Central memory CD4-positive, alpha-beta T cell (primary cell): ENCODE results near the gene CFAP119.
"Not testable (repeated sequence)": the region's sequence is repeated elsewhere in the genome, so short reads cannot be mapped to it uniquely, and the experiment has no call there.

ENCODE experiments used
- DNase-seq: peaks from one replicate; pipeline ENCODE4 v3.0.0; 2022
- total RNA-seq, 3 experiments: gene quantifications; one replicate each; lab custom pipeline; 2026; lab: John Stamatoyannopoulos, UW

Gene CFAP119
- 0.71 to 2.1 (median 1.2) reads per million in 3 experiments for total RNA-seq

DNA sequence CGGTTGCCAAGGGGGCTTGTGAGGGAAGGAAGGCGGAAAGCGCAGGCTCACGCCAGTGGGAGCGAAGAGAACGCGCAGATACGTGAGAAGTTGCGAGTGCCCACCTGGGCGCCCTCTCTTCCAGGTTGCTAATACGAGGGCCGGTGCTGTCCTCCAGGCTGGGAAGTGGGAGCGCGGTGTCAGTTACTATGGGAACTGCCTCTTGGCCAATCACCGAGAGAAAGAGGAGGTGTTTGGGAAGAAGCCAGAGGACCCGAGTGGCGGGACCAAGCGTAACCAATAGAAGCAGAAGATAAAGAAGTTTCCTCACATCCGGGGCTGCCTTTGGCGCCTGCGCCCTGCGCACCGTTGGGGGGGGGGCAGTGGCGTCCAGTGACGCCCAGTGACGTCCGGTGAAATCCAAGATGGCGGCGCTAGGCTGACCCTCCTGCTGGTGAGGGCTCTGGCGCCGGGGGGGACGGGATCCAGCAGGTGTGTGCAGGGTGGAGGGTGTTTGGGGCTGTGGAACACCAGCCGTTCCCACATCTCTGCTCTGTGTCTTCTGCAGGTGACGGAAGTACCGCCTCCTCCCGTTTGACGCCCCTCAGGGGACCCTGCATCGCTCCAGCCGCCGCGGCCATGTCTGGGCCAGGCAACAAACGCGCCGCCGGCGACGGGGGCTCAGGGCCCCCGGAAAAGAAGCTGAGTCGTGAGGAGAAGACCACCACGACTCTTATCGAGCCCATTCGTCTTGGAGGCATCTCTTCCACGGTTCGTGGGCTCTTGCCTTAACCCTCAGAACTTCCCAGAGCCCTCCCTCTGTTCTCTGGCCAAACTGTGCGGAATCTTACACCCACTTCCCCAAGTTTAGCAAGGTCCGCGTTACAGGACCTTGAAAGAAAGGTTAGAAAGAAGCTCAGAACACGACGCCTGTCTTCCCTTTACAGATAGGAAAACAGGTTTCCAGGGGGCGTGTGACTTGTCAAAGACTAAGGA lies at the start of gene CFAP119, which contains the start of gene RNF40:
CFAP119 (minus strand) TSS at position 135 of the 975 bp plus-strand sequence. CDS start 314 bp downstream, outside the sequence.
RNF40 (plus strand) TSS at position 395 of the 975 bp plus-strand sequence; CDS start at position 619, 224 bp downstream.
- peak; percentile 92 for DNase-seq

DNA sequence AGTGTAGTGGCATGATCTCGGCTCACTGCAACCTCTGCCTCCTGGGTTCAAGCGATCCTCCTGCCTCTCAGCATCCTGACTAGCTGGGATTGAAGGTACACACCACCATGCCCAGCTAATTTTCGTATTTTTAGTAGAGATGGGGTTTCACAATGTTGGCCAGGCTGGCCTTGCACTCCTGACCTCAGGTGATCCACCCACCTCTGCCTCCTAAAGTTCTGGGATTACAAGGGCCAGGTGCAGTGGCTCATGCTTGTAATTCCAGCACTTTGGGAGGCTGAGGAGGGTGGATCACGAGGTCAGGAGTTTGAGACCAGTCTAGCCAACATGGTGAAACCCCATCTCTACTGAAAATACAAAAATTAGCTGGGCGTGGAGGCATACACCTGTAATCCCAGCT lies 47.8 kb upstream of the CFAP119 start:
- DNase-seq = not testable (repeated sequence)

DNA sequence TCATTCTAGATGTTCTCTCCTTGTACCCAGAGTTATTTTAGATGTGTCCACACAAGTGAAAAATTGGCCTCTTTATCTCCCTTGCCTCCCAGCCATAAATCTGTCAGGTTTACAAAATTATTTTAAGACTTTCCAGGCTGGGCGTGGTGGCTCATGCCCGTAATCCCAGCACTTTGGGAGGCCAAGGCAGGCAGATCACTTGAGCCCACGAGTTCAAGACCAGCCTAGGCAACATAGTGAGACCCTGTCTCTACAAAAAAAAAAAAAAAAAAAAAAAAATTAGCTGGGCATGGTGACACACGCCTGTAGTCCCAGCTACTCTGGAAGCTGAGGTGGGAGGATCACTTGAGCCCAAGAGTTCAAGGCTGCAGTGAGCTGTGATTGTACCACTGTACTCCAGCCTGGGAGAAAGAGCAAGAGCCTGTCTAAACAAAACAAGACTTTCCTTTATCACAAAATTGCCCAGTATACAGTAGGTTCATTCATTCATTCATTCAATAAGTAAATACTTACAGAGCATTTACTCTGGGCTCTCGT lies 47.1 kb upstream of the CFAP119 start:
- not testable (repeated sequence) for DNase-seq

DNA sequence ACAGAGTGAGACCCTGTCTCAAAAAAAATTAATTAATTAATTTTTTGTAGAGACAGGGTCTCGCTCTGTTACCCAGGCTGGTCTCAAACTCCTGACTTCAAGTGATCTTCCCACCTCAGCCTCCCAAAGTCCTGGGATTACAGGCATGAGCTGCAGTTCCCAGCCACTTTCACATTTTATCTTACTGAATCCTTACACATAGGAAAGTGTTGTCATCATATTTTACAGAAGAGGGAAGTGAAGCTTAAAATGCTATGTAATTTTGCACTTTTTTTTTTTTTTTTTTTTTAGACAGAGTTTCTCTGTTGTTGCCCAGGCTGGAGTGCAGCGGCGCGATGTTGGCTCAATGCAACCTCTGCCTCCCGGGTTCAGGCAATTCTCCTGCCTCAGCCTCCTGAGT lies 46.3 kb upstream of the CFAP119 start:
- no peak for DNase-seq

DNA sequence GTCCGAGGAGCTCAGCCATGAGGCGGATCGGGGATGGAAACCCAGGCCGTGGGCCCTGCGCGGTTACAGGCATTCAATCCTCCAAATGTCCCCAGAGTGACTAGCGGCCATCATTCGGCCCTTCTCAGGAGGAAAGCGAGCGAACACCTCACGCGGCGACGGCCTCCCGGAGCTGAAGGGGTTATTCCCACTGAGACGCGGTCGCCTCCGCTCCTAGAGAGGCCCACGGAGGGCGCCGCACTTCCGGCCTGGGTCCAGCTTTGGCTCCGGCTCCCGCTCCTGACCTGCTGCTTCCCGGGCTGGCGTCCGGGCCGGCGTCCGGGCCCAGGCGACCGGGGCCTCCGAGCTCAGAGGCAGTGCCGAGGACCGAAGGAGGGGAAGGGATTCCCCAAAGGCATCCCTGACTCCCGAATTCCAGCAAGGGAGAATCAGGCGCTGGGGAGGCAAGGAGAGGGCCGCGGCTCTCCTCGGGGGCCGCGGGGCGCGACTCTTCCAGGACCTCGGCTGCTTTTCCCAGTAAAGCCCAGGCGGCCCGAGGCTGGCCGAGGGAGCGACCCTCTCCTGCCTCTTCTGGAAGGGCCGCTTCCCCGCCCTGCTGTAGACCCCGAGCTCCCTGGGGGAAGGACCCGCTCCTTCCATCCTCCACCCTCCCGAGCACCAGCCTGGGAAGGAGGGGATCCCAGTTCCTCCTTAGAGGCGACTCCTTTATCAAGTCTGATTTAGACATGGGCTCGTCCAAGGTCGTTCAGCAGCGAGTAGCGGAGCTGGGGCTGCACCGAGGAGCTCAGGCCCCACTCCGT lies 43.7 kb upstream of the CFAP119 start:
- peak; percentile 38 for DNase-seq

DNA sequence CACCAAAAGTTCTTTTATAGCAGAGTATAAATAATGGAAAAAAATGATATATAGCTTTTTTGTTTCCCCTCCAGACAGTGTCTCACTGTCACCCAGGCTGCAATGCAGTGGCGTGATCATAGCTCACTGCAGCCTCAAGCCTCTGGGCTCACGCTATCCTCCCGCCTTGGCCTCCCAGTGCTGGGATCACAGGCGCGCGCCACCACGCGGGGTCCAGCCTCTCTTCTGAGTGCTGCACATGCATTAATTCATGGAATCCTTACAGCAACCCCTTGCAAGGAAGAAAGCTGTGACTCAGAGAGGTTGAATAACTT lies 43.2 kb upstream of the CFAP119 start:
- no peak for DNase-seq

DNA sequence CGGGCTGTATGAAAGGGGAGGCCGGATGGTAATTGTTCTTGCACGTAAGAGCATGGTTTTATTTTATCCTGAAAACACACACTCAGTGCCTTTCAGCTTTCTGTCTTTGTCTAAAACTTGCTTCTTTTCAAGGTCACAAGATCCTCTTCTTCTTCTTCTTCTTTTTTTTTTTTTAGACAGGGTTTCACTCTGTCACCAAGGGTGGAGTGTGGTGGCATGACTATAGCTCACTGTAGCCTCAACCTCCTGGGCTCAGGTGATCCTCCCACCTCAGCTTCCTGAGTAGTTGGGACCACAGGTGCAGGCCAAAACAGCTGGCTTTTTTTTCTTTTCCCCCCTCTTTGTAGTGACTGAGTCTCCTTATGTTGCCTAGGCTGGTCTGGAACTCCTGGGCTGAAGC lies 41.1 kb upstream of the CFAP119 start:
- no peak for DNase-seq

DNA sequence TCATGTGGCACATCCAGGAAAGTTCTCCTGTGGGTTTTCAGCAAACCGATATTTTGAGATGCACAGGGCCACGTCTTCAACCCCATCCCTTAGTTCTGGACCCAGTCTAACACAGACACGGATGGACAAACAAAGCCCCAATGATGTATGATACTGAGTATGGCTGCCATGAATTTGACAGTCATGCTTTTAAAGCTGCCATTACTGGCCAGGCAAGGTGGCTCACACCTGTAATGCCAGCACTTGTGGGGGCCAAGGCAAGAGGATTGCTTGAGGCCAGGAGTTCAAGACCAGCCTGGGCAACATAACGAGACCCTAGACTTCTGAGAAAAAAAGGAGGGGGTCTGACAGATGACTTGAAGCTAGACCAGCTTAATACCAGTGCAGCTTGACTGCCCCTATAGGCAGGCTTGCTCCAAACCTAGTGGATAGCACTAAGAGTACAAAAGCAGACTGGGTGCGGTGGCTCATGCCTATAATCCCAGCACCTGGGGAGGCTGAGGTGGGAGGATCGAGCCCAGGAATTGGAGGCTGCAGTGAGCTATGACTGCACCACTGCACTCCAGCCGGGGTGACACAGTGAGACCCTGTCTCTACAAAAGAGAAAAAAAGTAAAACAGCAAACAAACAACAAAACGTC lies 35.9 kb upstream of the CFAP119 start:
- no peak for DNase-seq

DNA sequence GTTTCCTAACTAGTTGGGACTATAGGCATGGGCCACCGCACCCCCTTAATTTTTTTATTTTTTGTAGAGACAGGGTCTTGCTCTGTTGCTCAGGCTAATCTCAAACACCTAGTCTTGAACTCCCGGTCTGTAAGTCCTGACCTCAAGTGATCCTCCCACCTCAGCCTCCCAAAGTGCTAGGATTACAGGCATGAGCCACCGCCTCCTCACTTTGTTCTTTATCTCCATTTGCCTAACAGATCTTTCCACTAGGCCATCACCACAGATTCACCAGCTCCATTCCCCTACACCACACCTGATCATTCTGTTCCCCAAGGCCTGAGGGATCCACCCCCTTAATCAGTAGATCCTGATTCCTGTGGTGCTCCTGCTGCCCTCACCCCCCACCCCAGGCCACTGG lies 32.8 kb upstream of the CFAP119 start:
- no peak for DNase-seq

DNA sequence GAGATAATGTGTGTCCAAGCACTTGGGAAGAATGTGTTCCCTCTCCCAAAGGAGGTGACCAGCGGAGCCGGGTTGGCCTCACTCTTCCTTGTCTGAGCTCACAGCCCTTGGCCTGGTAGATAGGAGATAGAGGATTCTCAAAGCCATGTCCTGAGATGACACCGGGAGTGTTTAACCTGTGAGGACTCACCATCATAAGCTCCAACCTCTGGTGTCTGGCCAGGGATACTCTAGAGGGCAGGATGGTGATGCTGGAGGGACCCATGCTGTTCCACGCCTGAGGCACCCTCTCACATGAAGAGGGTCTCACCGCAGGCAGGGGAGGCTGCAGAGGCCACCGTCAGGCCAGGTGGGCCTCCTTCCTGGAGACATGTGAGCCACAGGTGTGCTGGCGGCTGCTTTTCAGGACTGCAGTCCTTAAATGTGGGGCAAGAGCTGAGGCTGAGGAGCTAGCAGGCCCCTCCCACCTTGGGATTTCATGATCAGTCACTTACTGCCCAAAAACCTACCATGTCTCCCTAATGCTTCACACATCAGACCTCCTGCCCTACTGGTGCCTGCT lies 31.7 kb upstream of the CFAP119 start:
- DNase-seq = no peak

DNA sequence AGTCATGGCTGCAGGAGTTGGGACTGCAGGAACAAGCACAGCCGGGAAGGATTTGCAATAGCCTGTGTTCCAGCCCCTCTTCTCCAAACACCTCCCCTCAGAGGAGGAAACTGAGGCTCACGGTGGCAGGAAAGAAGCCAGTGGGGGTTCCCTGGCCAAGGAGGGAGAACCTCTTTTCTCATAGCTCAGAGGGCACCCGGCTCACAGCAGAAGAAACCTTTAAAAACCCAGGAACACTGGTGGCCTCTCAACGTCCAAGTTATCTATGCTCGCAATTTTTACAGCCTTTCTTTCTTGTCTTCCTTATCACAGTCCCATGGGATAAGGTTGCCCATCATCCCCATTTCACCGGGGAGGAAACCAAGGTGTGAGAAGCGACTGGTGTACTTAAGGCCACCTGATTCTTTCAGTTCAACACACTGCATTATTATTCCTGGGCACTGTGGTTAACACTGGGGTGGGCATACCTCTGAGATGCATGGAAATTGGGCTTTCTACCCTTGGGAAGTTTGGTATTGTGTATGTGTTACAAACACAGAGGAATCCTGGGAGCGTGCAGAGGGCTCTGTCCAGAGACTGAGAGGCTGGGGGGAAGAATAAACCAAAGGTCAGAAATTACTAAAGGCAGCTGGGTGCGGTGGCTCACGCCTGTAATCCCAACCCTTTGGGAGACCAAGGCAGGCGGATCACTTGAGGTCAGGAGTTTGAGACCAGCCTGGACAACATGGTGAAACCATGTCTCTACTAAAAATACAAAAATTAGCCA lies 25.9 kb upstream of the CFAP119 start:
- no peak for DNase-seq

DNA sequence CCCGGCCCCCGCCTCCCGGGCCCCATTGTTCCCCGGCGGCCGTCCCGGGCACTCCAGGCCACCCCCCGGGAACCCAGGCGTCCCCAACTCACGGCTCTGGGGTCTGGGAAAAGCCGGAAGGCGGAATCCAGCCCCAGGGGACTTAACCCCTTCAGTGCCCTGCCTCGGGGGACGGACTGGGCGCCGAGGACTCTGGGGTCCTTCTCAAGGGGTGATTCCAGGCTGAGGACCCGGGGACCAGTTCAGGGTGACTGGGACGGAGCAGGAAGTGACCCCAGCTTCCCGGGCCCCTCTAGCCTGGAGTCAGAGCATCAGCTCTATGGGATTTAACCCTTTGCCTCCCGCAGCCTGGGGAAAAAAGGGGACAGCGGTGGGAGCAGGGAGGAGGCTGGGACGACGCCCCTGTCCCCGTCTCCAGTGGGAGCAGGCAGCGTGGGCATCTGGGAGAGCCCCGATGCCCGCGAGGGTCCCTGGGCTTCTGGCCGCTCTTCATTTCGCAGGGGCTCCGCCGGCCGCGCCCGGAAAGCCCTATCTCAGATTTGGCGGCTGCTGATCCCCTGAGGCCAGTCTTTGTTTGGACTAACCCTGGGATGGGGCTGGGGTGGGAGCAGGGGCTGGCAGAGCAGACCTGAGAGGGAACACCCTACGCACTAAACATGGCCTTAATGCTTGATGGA lies 25.2 kb upstream of the CFAP119 start, which contains the start of gene ZNF629:
ZNF629 (minus strand) TSS at position 270 of the 677 bp plus-strand sequence. CDS start 2,723 bp downstream, outside the sequence.
- DNase-seq = no peak

DNA sequence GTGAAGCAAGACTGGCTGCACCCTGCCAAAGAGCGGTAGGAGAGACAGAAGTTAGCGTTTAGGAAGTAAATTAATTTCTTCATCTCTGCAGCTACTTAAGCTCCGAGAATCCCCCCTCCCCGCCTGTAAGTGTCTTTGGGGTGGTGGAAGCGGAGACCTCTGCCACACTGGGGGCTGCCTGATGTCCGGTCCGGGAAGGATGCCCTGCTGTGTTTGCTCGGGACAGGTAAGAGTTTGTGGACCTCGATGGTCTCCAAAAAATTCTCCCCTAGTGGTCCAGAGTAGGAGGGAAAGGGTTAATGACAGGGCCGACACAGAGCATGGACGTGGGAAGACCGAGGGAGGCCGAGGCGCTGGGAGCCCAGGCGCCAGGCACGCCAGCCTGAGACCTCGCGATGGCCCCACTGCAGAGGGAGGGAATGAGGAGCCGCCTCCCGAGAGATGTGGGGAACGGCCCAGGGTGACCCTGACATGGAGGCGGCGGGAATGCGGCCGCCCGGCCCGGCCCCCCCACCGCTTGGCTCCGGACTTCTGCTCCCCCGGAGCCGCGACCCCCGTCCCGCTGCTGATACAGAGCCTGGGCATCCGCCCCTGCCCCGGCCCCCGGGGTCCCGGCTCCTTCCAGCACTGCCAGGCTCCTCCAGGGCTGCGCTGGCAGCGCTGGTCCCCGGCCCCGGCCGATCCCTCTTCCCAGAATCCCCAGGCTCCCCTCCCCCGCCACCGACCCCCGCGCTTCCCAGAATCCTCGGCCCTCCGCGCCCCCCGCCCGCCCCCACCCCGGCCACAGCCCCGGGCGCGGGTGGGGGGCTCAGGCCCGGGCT lies 24.5 kb upstream of the CFAP119 start:
- DNase-seq = no peak

DNA sequence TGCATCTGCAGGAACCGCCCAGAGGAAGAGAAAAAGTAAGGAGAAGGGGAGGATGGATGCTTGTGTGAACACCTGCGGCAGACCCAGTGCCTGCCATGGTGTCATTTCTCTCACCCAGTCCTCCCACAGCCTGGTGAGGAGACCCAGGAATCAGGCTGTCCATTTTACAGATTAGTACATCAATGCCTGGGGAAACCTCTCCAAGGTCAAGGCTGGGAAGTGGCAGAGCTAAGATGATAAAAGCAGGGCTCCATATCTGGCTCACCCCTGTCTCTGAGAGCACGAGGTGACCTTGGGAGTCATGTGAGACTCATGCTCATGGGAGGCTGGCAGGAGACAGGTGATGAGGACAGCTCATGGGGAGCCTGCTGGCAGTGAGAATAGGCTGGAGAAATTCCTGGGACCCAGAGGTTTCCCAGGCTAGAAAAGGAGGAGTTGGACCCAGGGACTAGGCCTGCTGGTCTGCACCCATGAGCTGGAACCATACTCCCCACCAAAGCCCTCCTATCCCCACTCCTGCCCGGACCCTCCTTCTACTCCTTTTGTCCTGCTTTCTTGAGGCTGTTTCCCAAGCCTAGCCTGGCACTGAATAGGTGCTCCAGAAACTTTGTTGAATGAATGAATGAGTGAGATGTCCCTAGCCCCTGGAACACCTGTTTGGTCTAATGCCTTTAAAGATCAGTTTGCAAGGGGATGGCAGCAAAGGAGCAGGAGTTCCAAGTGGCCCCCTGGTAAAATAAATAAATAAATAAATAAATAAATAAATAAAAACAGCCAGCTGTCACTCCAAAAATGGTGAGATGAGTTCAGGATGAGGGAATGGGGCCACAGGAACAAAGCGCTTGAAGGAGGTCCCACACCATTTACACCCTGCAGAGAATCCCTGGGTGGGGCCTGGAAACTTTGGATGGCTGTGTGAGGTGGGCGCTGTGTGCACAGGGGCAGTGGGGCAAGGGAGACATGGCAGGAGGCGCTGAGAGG lies 23.6 kb upstream of the CFAP119 start:
- DNase-seq = no peak

DNA sequence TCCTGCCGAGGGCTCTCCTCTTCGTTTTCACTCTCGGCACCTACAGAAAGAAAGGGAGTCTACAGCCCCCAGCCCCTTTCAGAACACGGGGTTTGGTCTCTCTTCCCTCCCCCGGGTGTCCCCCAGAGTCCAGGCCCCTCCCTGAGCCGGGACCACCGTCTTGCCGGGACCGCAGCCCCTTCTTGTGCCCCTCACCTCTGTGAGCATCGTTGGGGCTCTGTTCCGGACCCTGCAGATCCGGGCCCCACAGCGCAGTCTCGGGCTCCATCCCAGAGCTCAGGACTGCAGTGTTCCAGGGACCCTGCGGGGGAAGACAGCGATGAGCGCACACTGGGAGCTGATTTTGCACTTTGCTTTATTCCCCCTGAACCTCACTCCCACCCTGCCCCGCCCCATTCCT lies 22.4 kb upstream of the CFAP119 start:
- no peak for DNase-seq

DNA sequence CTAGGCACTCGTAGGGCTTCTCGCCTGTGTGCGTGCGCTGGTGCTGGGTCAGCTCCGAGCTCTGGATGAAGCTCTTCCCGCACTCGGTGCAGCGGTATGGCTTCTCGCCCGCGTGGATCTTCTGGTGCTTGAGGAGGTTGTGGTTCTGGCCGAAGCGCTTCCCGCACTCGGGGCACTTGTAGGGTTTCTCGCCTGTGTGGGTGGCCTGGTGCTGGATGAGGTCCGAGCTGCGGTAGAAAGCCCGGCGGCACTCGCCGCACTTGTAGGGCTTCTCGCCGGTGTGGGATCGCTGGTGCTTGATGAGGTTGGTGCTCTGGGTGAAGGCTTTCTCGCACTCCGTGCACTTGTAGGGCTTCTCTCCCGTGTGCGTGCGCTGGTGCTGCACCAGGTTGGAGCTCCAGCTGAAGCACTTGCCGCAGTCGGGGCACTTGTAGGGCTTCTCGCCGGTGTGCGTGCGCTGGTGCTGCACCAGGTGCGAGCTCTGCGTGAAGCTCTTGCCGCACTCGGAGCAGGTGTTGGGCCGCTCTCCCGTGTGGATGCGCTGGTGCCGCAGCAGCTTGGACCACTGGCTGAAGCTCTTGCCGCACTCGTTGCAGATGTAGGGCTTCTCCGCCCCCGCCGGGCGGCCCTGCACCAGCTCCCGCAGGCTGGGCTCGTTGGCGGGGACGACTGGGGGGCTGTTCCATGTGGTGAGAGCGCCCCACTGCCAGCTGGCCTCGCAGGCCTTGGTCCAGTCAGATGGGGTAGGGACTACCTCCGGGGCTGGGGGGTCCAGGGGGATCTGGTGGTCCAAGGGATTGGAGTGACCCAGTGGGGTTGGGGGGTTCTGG lies 21.6 kb upstream of the CFAP119 start:
- DNase-seq = no peak

DNA sequence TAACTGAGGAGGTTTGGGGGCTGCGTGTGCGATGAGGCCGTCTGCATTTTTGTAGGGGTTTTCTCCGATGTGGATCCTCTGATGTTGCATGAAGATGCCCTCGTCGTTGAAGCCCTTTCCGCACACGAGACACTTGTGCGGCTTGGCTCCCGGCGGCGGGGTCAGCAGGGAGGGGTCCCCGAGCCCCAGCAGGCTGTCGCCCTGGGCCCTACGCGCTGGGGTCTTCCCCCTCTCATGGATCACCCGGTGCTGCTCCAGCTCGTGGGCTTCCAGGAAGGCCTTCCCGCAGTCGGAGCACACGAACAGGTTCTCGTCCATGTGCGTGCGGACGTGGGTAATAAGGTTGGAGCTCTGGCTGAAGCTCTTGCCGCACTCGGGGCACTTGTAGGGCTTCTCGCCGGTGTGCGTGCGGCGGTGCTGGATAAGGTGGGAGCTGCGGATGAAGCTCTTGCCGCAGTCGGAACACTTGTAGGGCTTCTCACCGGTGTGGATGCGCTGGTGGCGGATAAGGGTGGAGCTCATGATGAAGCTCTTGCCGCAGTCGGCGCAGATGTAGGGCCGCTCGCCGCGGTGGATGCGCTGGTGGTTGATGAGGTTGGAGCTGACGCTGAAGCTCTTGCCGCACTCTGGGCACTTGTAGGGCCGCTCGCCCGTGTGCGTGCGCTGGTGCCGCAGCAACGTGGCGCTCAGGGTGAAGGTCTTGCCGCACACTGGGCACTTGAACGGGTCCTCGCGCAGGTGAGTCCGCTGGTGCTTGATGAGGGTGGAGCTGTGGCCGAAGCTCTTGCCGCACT lies 20.8 kb upstream of the CFAP119 start:
- DNase-seq = no peak
